Measurements from ENCODE around the gene CD81. TPM values are rescaled to one million over a fixed set of nuclear protein-coding genes. Genes with fewer than 3 reads are reported as not detected.

The CD81 gene
- total RNA-seq, 4 donors from 2014 or later: 156 to 406 (median 255) TPM

DNA sequence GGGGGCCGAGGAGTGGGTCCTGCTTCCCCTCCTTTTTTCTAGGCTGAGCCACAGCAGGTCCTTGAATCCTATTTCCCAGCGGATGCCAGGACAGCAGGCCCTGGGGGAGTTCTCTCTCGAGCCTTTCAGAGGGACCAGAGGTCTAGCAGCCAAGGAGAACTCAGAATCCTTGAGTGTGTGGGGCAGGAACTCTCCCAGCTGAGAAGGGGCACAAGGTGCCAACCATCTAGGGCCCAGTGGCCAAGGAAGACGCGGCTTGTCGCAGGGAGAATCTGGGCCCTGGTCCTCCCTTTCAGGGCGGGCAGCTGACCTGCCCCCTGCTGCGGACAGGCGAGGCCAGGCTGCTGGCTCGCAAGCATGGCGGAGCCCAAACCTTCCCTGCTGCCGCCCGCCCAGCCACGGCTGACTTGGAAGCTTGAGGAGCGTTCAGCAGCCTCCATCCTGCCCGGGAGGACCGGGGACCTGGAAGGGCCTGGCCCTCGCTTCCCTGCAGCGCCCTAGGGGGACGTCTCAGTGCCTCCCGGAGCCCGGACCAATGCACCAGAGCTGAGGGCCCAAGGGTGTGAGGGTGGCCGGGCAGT, 22.5 kb downstream of the CD81 start:
- peaks cover 15 to 26% (median 23%) of the 10 kb centered on the region in 4 donors for H3K4me1 ChIP-seq
- H3K36me3 ChIP-seq: peaks cover 0 to 9% (median 4%) of the 10 kb centered on the region in 4 donors
- no peak for TF ChIP-seq POLR2A (IDR thresholded peaks at IDR 0.05)
- H3K9me3 ChIP-seq: no peaks in the 10 kb centered on the region
- H3K27me3 ChIP-seq: no peaks in the 10 kb centered on the region
- H3K27ac ChIP-seq: peak overlapping the region; percentile 95 to 99 (median 98)
- peak; percentile 36 for DNase-seq
- intact Hi-C loops (cut with DNase I; ENCODE audit: low total_unique reads): no loop called here
- peak overlapping the region; percentile 46 to 91 (median 64) for H3K4me3 ChIP-seq
- 11 to 47% methylated on average over 3 to 22 of the region's 23 CpGs for WGBS, 2 donors (ENCODE audit: low coverage in 1 of 2)
- in situ Hi-C loops (cut with MboI; ENCODE audit: low pct_ligation_motif_present in 1 of 4, low pct_unique_long_range_greater_than_20kb in 1 of 4, low sequenced_read_pairs in 3 of 4): loop anchor here in 1 of 4 donors (25.0 kb wide), 1 partner anchor 212 kb away; no protein-coding TSS in a partner anchor

- peaks cover 0 to 9% (median 4%) of the 10 kb centered on the region in 4 donors for H3K36me3 ChIP-seq
- DNase-seq: peak; percentile 100
- H3K27ac ChIP-seq: peak within 1 kb of the TSS; percentile 95 to 99 (median 98)
- 0% methylated on average over 47 of the region's 66 CpGs; no CpG with 5 or more reads in 1 of the 2 donors for WGBS, 2 donors (ENCODE audit: low coverage in 1 of 2)
- H3K9me3 ChIP-seq: no peaks in the 10 kb centered on the region
- no peaks in the 10 kb centered on the region for H3K27me3 ChIP-seq
- intact Hi-C loops (cut with DNase I; ENCODE audit: low total_unique reads): no loop called here
- in situ Hi-C loops (cut with MboI; ENCODE audit: low pct_ligation_motif_present in 1 of 4, low pct_unique_long_range_greater_than_20kb in 1 of 4, low sequenced_read_pairs in 3 of 4): loop anchor here in 1 of 4 donors (25.0 kb wide), 1 partner anchor 213 kb away; no protein-coding TSS in a partner anchor
- H3K4me3 ChIP-seq: peak within 1 kb of the TSS; percentile 84 to 99 (median 92)
- peaks cover 15 to 26% (median 23%) of the 10 kb centered on the region in 4 donors for H3K4me1 ChIP-seq
- TF ChIP-seq POLR2AphosphoS5 (IDR thresholded peaks at IDR 0.05) (peak; percentile 95 to 98 (median 98)), CTCF (IDR thresholded peaks at IDR 0.05) (peak; percentile 76 to 99 (median 97)), EP300 (IDR thresholded peaks at IDR 0.05; ENCODE audit: low read depth) (peak; percentile 98), POLR2A (IDR thresholded peaks at IDR 0.05) (peak; percentile 95)
Measured at GRCh38 chr11:2400069-2400761, 23.1 kb downstream of the CD81 start, which contains the start of gene TSSC4. TSS of gene TSSC4 (plus strand) at chr11:2400750. CDS start at chr11:2402634, 1,884 bp downstream.

DNA sequence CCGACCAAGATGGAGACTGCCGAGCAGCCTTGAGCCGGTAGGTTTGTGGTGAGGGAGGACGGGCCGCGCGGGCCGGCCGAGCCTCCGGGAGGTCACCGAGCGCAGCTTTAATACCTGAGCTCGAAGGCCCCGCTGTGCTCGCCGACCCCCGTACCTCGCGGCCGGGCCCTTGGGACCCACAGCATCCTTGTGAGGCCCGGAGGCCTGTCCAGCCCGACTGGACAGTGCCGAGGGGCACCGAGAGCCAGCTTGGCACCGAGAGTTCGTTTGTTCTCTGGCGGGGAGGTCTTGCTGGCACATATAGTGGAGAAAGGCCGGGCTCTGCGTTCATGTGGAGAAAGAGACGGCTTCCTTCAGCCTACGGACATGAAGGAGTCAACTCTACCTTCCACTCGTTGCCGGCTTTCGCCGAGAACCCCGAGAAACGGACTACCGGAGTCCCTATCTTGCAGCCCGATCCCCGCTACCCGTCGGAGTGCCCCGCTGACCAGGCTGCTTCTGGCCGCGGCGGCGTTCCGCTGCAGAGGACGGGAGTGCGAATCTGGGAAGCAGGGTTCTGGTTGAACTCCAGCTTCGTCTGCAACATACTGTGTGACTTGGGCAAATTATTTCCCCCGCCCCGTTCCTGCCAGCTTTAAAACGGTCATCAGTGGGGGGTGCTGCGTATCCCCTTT, 23.8 kb downstream of the CD81 start:
- DNase-seq: no peak
- peak overlapping the region; percentile 84 to 99 (median 92) for H3K4me3 ChIP-seq
- TF ChIP-seq POLR2A (IDR thresholded peaks at IDR 0.05) (no peak), CTCF (IDR thresholded peaks at IDR 0.05) (no peak), EP300 (IDR thresholded peaks at IDR 0.05; ENCODE audit: low read depth) (no peak), POLR2AphosphoS5 (IDR thresholded peaks at IDR 0.05) (no peak)
- intact Hi-C loops (cut with DNase I; ENCODE audit: low total_unique reads) (no loop called here), in situ Hi-C loops (cut with MboI; ENCODE audit: low pct_ligation_motif_present in 1 of 4, low pct_unique_long_range_greater_than_20kb in 1 of 4, low sequenced_read_pairs in 3 of 4) (loop anchor here in 1 of 4 donors (25.0 kb wide), 1 partner anchor 214 kb away; no protein-coding TSS in a partner anchor)
- H3K27me3 ChIP-seq: no peaks in the 10 kb centered on the region
- H3K4me1 ChIP-seq: peaks cover 15 to 26% (median 23%) of the 10 kb centered on the region in 4 donors
- H3K27ac ChIP-seq: peak overlapping the region; percentile 90 to 98 (median 96)
- 1% methylated on average over 37 of the region's 55 CpGs; no CpG with 5 or more reads in 1 of the 2 donors for WGBS, 2 donors (ENCODE audit: low coverage in 1 of 2)
- H3K9me3 ChIP-seq: no peaks in the 10 kb centered on the region
- peaks cover 0 to 9% (median 4%) of the 10 kb centered on the region in 4 donors for H3K36me3 ChIP-seq

DNA sequence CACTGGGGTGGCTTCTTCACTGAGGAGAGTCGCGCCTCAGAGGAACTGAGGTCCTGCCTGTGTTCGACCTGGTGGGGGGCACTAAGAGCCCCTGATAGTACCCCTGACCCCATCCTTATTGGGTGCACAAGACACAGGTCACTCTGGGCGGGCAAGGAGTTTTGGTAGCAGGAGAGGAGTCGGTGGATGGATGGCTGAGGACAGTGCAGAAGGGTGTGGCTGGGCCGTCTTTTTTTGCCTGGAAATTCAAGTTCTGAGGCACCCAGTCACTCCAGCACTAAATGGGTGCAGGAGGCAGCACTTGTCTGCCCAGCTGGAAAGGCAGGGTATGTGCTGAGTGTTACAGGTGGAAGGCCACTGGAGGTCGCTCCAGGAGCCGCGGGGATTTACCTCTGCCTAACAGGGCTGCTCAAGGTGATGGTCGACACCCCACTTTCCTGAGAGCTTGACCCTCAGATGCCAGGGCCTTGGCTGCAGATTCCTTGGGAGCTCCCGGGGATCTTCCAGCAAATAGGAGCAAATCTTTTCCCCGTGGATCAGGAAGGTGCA, 24.4 kb downstream of the CD81 start:
- in situ Hi-C loops (cut with MboI; ENCODE audit: low pct_ligation_motif_present in 1 of 4, low pct_unique_long_range_greater_than_20kb in 1 of 4, low sequenced_read_pairs in 3 of 4): loop anchor here in 1 of 4 donors (25.0 kb wide), 1 partner anchor 214 kb away; no protein-coding TSS in a partner anchor
- WGBS, 2 donors (ENCODE audit: low coverage in 1 of 2): 3 to 38% methylated on average over 6 to 12 of the region's 12 CpGs

More for the DNA sequence above, 24.4 kb downstream of the CD81 start:
- H3K4me3 ChIP-seq: peak overlapping the region; percentile 84 to 99 (median 92)
- no peaks in the 10 kb centered on the region for H3K27me3 ChIP-seq
- no peaks in the 10 kb centered on the region for H3K9me3 ChIP-seq
- peaks cover 15 to 26% (median 23%) of the 10 kb centered on the region in 4 donors for H3K4me1 ChIP-seq
- peak overlapping the region; percentile 90 to 98 (median 96) for H3K27ac ChIP-seq
- TF ChIP-seq POLR2A (IDR thresholded peaks at IDR 0.05) (no peak), EP300 (IDR thresholded peaks at IDR 0.05; ENCODE audit: low read depth) (no peak)
- intact Hi-C loops (cut with DNase I; ENCODE audit: low total_unique reads): no loop called here
- H3K36me3 ChIP-seq: peaks cover 0 to 9% (median 4%) of the 10 kb centered on the region in 4 donors
- DNase-seq: no peak

All from transverse colon (tissue), 4 donors.